K562 (cell line): ENCODE measurements around the gene FAM120B. TPM values are rescaled to one million over a fixed set of nuclear protein-coding genes. Genes with fewer than 3 reads are reported as not detected.

Source experiments
- CHD7 ChIP-seq: fragments of 200-600 bp; sonication (generic); IDR thresholded peaks from one replicate; pipeline ENCODE4 v1.6.1; 2012; ENCODE audit warnings: mild to moderate bottlenecking, low read depth, low read length, inconsistent platforms
- CSDE1 ChIP-seq, 2 experiments: fragments of 450-650 bp; IDR thresholded peaks; 2 replicates each; pipeline ENCODE4 v1.6.1; 2016; ENCODE audit warnings: mild to moderate bottlenecking in 1 of 2
- JUND ChIP-seq, 2 experiments: IDR thresholded peaks; 2 replicates in 1 of 2; 3 replicates in 1 of 2; pipeline ENCODE4 v1.6.1; 2011; ENCODE audit warnings: borderline replicate concordance in 2 of 2, low read depth in 2 of 2, low read length in 2 of 2, improper control_type of control experiment in 1 of 2, missing biosample characterization in 1 of 2, missing genetic modification characterization in 1 of 2, missing genetic modification reagents in 1 of 2
- MAX ChIP-seq: sonication (generic); formaldehyde crosslinking; IDR thresholded peaks from 2 replicates; pipeline ENCODE4 v1.9.0; 2022; ENCODE audit warnings: mild to moderate bottlenecking, missing genetic modification reagents
- POLR2B ChIP-seq: fragments of 450-650 bp; IDR thresholded peaks from 2 replicates; pipeline ENCODE4 v1.6.1; 2018; ENCODE audit warnings: low read depth; ENCODE audit not compliant: partially characterized antibody
- RBBP5 ChIP-seq: fragments of 200-600 bp; sonication (generic); IDR thresholded peaks from 2 replicates; pipeline ENCODE4 v1.6.1; 2012; ENCODE audit warnings: borderline replicate concordance, mild to moderate bottlenecking, low read length, control low read depth, inconsistent platforms; ENCODE audit not compliant: insufficient read depth, poor library complexity, severe bottlenecking
- TFAM ChIP-seq: fragments of 250-450 bp; sonication (Bioruptor Pico); conservative IDR thresholded peaks from 2 replicates; pipeline ENCODE4 v1.5.0; 2021; ENCODE audit warnings: mild to moderate bottlenecking, moderate library complexity
- YY1 ChIP-seq, 3 experiments: IDR thresholded peaks; 2 replicates each; pipeline ENCODE4 v1.6.1; 2011; ENCODE audit warnings: low read length in 2 of 3, mild to moderate bottlenecking in 2 of 3, moderate library complexity in 2 of 3, borderline replicate concordance in 1 of 3, control low read depth in 1 of 3, low read depth in 1 of 3; ENCODE audit not compliant: insufficient read depth in 3 of 3, insufficient replicate concordance in 2 of 3, control insufficient read depth in 1 of 3, insufficient read length in 1 of 3; ENCODE audit errors: extremely low read depth in 1 of 3
- ZFP91 ChIP-seq: sonication (generic); formaldehyde crosslinking; IDR thresholded peaks from 2 replicates; pipeline ENCODE4 v1.8.0; 2022; ENCODE audit warnings: mild to moderate bottlenecking, missing genetic modification reagents
- polyA plus RNA-seq, 8 experiments: library from polyadenylated mRNA; depleted of rRNA in 4 of 8; stranded (reverse) in 5 of 8; unstranded in 3 of 8; fragments of >200 nt; fragmentation: Nextera tagmentation in 2 of 8; fragmentation: Illumina TruSeq in 1 of 8; extraction: Ambion mirVana in 2 of 8; extraction: Trizol in 1 of 8; gene quantifications; 2 replicates each; pipeline versions ENCODE4 v1.2.1 to v1.2.3, GENCODE V29; 2011 to 2014; ENCODE audit warnings: inconsistent platforms in 1 of 8, missing spikeins in 1 of 8
- total RNA-seq, 7 experiments: library from RNA; depleted of rRNA in 6 of 7; stranded (reverse); fragments of >200 nt in 6 of 7; fragmentation: Illumina TruSeq in 2 of 7; extraction: Trizol in 2 of 7; gene quantifications; 2 replicates each; pipeline versions ENCODE4 v1.2.1 to v1.2.3, GENCODE V29; 2011 to 2021; ENCODE audit warnings: low replicate concordance in 1 of 7

FAM120B gene
- total and polyA plus RNA-seq, 9 of the 15 experiments (the other 6 are each of a cell fraction or from before 2014, with no cell fraction given): 3.5 to 22.6 (median 14.7) TPM

GRCh38 chr6:170295510-170296422 is 10.8 kb upstream of the FAM120B start (continued):
- no peak for TF ChIP-seq CSDE1 (IDR thresholded peaks at IDR 0.05)
- no peak for TF ChIP-seq ZFP91 (CRISPR knock-in tag)
- no peak for TF ChIP-seq JUND (IDR thresholded peaks at IDR 0.05; ENCODE audit: borderline replicate concordance, low read depth, low read length)
- no peak for TF ChIP-seq JUND (tag; IDR thresholded peaks at IDR 0.05; ENCODE audit: borderline replicate concordance, low read depth, low read length)
- TF ChIP-seq TFAM (CRISPR knock-in tag): no peak
- TF ChIP-seq MAX (CRISPR knock-in tag): 0 out of 2 replicates have a peak, but pooled peaks have one; percentile 6
- TF ChIP-seq POLR2B: no peak
- no peak for TF ChIP-seq YY1 (IDR thresholded peaks at IDR 0.05; ENCODE audit: borderline replicate concordance in 1 of 3, control insufficient read depth in 1 of 3, extremely low read depth in 1 of 3, insufficient read depth in 3 of 3, insufficient read length in 1 of 3, insufficient replicate concordance in 2 of 3, low read depth in 1 of 3, low read length in 2 of 3)
- TF ChIP-seq RBBP5: no peak
- no peak for TF ChIP-seq CHD7
